Prostate gland (tissue), 2 donors: ENCODE results near the gene LENG8.

Experiments used
- CTCF ChIP-seq, 4 experiments: fragments of 200-600 bp in 2 of 4; fragments of 450-650 bp in 2 of 4; sonication (generic) in 2 of 4; IDR thresholded peaks; 1 replicate in 3 of 4; 2 replicates in 1 of 4; pipeline ENCODE4 v1.5.1; 2016 to 2019; ENCODE audit warnings: antibody characterized with exemption in 4 of 4, mild to moderate bottlenecking in 2 of 4, moderate library complexity in 2 of 4
- POLR2A ChIP-seq: fragments of 450-650 bp; IDR thresholded peaks from one replicate; pipeline ENCODE4 v1.6.1; 2016; ENCODE audit warnings: antibody characterized with exemption, mild to moderate bottlenecking

GRCh38 chr19:54434873-54435214, 14.2 kb upstream of the LENG8 start:
- TF ChIP-seq CTCF (IDR thresholded peaks at IDR 0.05) (no peak), POLR2A (no peak)
